AG20443 (cell line): ENCODE results near the gene RTEL1.

Source experiments
- DNase-seq: peaks from one replicate; pipeline ENCODE4 v3.0.0; 2012; ENCODE audit warnings: low spot score, mixed read lengths

Gene RTEL1

DNA sequence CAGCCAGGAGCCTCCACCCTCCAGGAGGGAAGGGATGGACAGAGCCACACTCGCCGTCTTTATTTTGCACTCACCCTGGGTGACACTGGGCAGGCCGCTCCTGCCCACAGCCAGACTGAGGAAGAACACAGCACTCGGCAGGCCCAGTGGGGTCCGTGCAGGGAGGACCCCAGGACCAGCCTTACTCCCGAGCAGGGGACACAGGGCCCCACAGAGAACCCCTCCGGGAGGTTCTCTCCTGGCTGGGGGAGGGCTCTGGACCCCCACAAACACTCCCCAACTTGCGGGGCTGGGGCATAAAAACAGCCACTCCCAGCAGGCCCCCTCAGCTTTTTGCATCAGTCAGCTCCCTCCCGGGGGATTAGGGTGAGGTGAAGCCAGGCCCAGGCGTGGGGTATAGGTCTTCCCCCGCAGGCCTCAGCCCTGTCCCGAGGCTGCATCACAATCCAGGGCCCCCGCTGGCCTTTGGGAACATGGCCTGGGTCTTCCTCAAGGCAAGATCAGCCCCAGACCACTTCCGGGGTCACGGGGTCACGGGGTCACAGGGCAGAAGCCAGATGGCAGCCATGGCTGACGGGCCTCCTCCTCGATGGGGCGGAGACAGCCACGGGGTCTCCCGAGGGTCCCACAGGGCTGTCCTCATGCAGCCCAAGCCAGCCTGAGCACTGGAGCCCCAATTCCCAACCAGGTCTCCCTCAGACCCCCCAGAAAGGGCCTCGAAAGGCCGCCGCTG is 41.5 kb downstream of the RTEL1 start:
- DNase-seq: no peak

- peak; percentile 5 for DNase-seq
Observed at GRCh38 chr20:63700199-63701050, 42.3 kb downstream of the RTEL1 start.

DNA sequence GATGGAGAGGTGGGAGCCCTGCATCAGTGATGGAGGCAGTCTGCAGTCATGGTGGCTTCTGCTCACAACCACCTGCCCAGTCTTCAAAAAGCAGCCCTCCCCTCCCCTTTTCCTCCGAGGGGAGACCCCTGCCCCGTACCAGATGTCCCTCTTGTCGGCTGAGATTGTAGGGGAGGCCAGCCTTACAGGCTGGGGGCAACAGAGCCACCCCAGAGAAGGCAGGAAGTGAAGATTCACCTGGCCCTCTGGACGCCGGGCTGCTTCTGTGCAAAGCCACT is 42.9 kb downstream of the RTEL1 start:
- no peak for DNase-seq

GRCh38 chr20:63701329-63702035 is 43.4 kb downstream of the RTEL1 start:
- DNase-seq: no peak

GRCh38 chr20:63702036-63702665 is 44.0 kb downstream of the RTEL1 start:
- DNase-seq: no peak

- DNase-seq: peak; percentile 6
Observed at GRCh38 chr20:63702751-63703470, 44.8 kb downstream of the RTEL1 start.

GRCh38 chr20:63703471-63703975 is 45.4 kb downstream of the RTEL1 start:
- no peak for DNase-seq

GRCh38 chr20:63703976-63704748 is 46.0 kb downstream of the RTEL1 start:
- no peak for DNase-seq

- DNase-seq: no peak
Observed at GRCh38 chr20:63704749-63705117, 46.6 kb downstream of the RTEL1 start.

- no peak for DNase-seq
Observed at GRCh38 chr20:63705232-63706026, 47.3 kb downstream of the RTEL1 start.

DNA sequence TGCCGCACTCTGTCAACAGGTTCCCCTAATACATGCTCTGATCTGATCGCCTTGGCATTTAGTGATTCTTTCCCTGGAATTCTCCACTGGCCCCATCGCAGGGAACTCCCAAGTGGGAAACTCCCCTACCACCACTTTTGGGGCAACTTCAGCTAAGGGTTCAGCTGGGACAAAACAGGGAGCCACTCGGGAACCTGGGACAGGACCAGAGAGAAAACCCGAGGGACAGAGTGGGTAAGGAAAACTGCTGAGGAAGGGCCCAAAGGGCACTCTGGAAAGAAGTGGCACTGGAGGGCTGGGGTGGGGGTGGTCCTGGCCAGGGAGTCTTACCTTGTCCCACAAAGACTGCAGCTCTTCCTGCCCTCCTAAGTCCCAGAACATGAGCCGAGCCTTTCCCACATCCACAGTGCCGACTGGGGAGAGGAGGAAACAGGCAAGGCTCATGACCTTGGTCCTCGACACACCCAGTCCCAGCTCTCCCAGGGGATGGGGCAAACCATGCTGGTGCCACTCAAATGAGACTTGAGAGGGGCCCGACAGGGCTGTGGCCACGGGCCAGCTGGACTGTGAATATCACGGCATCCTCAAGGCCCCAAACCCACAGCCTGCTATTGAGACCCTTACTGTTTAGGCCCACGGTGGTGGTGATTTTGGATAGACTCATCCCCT is 48.0 kb downstream of the RTEL1 start:
- DNase-seq: no peak

- peak; percentile 70 for DNase-seq
Observed at GRCh38 chr20:63706852-63707557, 48.9 kb downstream of the RTEL1 start.

DNA sequence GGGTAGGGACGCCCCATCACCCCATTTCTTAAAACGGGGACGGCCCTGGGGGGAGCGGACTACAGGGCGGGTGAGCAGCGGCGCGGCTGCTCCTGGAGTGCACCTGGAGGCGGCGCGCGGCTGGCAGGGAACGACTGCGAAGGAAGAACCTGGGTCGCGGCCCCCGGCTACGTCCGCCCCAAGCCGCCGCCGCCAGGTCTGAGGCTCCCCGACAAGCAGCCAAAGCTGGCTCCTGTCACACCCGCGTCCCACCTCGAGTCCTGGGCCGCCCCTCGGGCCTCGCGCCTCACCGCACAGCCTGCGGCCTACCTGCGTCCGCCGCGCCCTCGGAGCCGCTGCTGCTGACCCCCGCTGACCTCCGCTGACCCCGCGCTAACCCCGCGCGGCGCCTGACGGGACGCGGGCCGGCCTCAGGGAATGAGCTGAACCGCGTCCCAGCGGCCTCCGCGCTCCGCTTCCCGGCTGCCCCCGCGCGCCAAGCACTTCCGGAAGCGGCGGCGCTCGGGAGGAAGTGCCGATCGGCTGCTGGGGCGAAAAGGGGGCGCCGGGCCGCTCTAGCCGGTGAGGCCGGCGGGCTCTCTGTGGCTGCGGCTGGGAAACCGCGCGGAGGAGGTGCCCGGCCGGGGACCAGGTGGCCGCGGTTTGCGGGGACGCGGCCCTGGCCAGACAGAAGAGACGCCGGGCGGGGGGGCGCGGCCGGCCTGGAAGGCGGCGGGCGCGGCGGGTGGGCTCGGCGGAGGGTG is 49.6 kb downstream of the RTEL1 start, which contains the start of the genes ARFRP1 and ZGPAT:
TSS of gene ARFRP1 (minus strand) at position 419 of the 743 bp plus-strand sequence. CDS start 885 bp downstream, outside the sequence.
TSS of gene ZGPAT (plus strand) at position 482 of the 743 bp plus-strand sequence. CDS start 542 bp downstream, outside the sequence.
- peak; percentile 96 for DNase-seq

DNA sequence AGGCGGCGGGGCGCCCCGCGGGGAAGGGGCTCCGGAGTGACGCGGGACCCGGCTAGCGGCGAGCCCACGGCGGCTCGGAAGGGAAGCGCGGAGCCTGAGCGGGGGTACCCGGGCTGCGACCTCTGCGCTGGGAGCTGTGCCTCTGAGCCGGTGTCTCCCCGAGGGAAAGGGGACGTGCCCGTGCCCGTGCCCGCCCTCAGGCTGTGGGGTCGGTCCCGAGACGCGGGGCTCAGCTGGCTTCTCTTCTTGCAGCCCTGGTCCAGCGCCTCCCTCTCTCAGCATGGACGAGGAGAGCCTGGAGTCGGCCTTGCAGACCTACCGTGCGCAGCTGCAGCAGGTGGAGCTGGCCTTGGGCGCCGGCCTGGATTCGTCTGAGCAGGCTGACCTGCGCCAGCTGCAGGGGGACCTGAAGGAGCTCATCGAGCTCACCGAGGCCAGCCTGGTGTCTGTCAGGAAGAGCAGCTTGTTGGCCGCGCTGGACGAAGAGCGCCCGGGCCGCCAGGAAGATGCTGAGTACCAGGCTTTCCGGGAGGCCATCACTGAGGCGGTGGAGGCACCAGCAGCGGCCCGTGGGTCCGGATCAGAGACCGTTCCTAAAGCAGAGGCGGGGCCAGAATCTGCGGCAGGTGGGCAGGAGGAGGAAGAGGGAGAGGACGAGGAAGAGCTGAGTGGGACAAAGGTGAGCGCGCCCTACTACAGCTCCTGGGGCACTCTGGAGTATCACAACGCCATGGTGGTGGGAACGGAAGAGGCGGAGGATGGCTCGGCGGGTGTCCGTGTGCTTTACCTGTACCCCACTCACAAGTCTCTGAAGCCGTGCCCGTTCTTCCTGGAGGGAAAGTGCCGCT is 50.4 kb downstream of the RTEL1 start:
- peak; percentile 24 for DNase-seq

DNA sequence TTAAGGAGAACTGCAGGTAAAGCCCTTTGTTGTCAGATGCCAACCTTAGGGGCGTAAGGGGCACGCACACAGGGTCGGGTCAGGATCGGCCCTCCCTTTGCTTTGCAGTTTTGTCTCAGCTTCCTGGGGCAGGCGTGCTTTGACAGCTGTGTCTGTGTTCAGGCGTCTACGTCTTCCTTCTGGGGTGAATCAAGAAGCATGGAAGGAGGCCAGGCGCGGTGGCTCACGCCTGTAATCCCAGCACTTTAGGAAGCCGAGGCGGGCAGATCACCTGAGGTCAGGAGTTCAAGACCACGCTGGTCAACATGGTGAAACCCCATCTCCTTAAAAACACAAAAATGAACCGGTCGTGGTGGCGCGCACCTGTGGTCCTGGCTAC is 51.0 kb downstream of the RTEL1 start:
- DNase-seq: no peak

- no peak for DNase-seq
Observed at GRCh38 chr20:63711085-63711645, 53.1 kb downstream of the RTEL1 start.

DNA sequence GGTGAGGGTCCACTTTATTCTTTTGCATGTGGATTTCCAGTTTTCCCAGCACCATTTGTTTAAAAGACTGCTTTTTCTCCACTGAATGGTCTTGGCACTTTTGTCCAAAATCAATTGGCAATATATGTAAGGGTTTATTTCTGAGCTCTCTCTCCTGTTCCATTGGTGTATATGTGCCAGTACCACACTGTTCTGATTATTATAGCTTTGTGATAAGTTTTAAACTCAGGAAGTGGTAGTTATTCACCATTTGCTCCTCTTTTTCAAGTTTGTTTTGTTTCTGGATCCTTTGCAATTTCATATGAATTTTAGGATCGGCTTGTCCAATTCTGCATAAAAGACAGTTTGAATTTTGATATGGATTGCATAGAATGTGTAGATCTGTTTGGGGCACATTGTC is 54.1 kb downstream of the RTEL1 start:
- no peak for DNase-seq
